CD4-positive, alpha-beta T cell treated with Interleukin-6 at 100 ng/mL for 8 hours (primary cell): ENCODE data around the gene CACNA1G.

Experiments used
- DNase-seq: peaks from one replicate; pipeline ENCODE4 v3.0.0-alpha.2; 2020; ENCODE audit warnings: mixed read lengths, low spot score

CACNA1G gene

GRCh38 chr17:50672831-50673551, 112.5 kb downstream of the CACNA1G start:
- no peak for DNase-seq

GRCh38 chr17:50675190-50675589, 114.7 kb downstream of the CACNA1G start:
- DNase-seq, result no peak

- DNase-seq, result no peak
Measured at GRCh38 chr17:50675627-50676026, 115.1 kb downstream of the CACNA1G start.

GRCh38 chr17:50676065-50676975, 115.8 kb downstream of the CACNA1G start:
- DNase-seq, result no peak
